Gastroesophageal sphincter (tissue), 3 donors: ENCODE results near the gene CCAR1.

ENCODE experiments used
- CTCF ChIP-seq, 4 experiments: fragments of 200-600 bp in 2 of 4; fragments of 450-650 bp in 2 of 4; sonication (generic) in 1 of 4; IDR thresholded peaks; one replicate each; pipeline ENCODE4 v1.5.1; 2017 to 2019; ENCODE audit warnings: antibody characterized with exemption in 4 of 4, mild to moderate bottlenecking in 2 of 4, moderate library complexity in 2 of 4
- EP300 ChIP-seq: sonication (generic); formaldehyde crosslinking; IDR thresholded peaks from one replicate; pipeline ENCODE4 v1.6.1; 2017; ENCODE audit warnings: antibody characterized with exemption, mild to moderate bottlenecking
- POLR2A ChIP-seq, 2 donors: fragments of 450-650 bp; IDR thresholded peaks; one replicate each; pipeline ENCODE4 v1.6.1; 2017; ENCODE audit warnings: antibody characterized with exemption in 2 of 2, mild to moderate bottlenecking in 2 of 2, moderate library complexity in 1 of 2

GRCh38 chr10:68811314-68812009 is 90.4 kb downstream of the CCAR1 start:
- TF ChIP-seq EP300 = no peak
- no peak for TF ChIP-seq POLR2A (IDR thresholded peaks at IDR 0.05)
- no peak for TF ChIP-seq CTCF (IDR thresholded peaks at IDR 0.05)
